Endometrium (tissue), 2 donors: ENCODE measurements around the gene FIZ1.
"Not testable (repeated sequence)": the region's sequence is repeated elsewhere in the genome, so short reads cannot be mapped to it uniquely, and the experiment has no call there.

Experiments
- FAIRE-seq: peaks from 2 replicates; lab custom pipeline; 2012; peaks lifted over from hg19 to GRCh38; lab: Jason Lieb, UNC
- donor health status: control.
- donor health status: control.

The FIZ1 gene

DNA sequence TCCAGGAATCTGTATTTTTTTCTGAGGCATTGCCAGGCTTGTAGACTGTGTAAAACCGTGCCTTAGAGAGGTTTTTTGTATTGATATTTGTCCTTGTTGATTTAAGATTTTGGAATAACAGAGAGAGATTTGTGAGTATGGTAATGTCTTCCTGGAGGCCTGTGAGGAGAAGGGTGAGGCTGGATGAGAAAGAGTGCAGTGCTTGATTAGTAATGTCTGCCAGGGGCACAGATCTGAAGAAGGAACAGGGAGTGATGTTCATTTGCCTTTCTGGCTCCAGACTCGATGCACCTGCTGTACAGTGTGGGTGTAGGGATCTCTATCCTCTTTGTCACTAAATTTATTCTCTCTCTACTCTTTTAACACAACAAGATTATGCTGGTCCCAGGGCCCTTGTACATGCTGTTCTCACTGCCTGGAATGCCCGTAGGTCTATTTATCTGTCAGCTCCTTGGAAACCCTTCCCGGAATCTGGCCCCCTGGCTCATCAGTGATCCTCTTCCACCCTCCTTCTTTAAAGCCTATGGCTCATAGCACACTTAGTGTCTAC, 4.2 kb downstream of the FIZ1 start:
- no peak for FAIRE-seq

DNA sequence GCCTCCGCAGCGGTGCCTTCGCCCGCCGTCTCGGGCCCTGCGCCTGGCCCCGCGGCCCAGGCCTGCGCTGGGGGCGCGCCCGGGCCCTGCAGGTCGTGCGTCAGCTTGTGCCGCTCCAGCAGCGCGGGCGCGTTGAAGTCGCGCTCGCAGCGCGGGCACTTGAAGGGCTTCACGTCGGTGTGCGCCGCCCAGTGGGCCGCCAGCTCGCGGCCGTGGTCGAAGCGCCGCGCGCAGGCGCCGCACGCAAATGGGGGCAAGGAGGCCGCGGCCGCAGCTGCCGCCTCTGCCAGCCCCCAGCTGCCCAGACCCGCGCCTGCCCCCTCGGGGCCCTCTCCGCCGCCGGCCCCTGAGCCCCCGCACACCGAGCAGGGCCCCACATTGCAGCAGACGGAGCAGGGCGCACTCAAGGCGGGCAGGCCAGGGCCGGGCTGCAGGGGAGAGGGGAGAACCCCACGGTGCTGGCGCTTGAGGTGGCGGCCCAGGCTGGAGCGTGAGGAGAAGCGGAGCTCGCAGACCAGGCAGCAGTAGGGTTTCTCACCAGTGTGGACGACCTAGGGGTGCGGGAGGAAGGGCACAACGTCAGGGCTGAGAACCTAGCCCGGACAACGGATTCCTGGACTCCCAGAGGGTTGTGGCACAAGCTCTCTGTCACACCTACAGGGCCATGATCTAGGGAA, 6.1 kb downstream of the FIZ1 start:
- FAIRE-seq: no peak

DNA sequence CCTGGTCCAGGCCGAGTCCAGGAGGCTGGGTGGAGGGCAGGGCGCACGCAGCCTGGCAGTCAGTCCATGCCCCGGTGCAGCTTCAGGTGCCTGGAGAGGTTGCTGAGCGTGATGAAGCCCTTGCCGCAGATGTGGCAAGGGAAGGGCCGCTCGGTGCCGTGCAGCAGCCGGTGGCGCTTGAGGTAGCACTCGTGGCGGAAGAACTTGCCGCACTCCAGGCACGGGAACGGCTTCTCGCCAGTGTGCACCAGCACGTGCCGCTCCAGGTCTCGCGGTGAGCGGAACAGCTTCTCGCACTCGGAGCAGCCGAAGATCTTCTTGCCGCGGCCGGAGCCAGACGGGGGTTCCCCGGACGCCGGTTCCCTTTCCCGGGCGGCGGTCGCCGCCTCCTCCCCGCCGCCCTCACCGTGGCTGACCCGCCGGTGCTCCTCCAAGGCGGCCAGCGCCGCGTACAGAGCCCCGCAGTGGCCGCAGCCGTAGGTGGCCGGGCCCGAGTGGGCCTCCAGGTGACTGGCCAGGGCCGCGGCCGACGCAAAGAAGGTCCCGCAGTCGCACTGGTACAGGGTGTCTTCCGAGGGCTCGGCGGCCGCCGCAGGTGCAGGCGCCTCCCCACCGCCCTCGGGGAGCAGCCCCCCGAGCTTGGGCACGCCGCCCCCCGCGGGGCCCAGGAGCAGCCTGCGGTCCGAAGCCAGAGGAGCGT, 6.8 kb downstream of the FIZ1 start:
- no peak for FAIRE-seq

DNA sequence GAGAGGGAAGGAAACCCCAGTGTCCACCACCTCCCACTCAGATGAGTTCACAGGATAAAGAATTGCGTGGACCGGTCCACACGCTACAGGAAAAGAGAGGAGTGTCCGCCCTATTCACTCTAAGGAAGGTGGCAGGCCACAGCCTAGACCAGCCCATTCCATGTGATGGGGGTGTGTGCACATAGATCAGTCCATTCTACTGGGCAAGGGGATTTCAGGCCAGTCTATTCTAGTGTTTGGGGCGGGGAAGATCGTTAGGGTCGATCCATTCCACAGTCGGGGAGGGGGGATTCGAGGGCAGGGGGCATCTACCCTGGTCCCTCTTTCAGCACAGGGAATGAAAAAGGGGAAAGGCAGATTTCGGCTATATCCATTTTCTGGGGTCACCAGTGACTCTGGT, 7.8 kb downstream of the FIZ1 start:
- no peak for FAIRE-seq

DNA sequence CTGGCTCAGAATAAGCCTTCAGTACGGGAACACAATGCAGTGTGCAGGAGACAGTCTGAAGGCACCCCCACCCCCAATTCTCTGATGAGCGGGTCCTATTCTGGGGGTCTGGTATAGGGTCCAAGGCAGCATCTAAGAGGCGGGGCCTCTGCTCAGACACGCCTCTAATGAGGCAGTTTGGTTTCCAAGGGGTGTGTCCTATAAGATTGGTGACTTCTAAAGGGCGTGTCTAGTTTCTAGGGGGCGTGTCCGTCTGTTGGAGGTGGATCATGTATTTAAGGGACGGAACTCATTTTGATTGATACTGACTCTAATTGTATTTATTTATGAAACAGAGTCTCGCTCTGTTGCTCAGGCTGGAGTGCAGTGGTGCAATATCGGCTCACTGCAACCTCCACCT, 8.7 kb downstream of the FIZ1 start:
- FAIRE-seq: no peak

DNA sequence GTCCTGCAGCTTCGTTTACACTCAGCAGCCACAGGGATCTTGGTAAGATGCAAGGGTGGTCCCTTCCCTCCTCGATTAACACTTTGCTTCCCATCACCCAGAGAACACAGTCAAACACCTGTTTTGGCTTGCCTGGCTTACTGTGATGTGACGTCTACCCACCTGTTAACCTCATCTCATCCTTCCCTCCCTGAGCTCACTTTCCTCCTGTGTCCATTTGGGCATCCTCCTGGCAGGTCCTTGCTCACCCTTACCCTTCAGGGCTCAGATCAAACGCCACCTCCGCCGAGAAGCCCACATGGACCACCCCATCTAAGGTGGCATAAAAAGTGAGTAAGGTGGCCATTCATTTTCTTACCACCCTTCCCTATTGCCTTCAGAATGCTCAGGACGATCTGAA, 9.2 kb downstream of the FIZ1 start:
- no peak for FAIRE-seq

DNA sequence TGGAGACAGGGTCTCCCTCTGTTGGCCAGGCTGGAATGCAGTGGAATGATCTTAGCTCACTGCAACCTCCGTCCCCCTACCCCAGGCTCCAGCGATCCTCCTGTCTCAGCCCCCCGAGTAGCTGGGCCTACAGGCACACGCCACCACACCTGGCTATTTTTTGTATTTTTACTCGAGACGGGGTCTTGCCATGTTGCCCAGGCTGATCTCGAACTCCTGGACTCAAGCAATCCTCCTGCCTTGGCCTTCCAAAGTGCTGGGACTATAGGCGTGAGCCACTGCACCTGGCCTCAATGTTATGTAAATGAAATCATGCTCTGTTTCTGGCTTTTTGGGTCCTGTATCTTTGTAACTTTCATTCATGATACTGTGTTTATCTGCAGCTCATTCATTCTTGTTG, 10.6 kb downstream of the FIZ1 start:
- no peak for FAIRE-seq

DNA sequence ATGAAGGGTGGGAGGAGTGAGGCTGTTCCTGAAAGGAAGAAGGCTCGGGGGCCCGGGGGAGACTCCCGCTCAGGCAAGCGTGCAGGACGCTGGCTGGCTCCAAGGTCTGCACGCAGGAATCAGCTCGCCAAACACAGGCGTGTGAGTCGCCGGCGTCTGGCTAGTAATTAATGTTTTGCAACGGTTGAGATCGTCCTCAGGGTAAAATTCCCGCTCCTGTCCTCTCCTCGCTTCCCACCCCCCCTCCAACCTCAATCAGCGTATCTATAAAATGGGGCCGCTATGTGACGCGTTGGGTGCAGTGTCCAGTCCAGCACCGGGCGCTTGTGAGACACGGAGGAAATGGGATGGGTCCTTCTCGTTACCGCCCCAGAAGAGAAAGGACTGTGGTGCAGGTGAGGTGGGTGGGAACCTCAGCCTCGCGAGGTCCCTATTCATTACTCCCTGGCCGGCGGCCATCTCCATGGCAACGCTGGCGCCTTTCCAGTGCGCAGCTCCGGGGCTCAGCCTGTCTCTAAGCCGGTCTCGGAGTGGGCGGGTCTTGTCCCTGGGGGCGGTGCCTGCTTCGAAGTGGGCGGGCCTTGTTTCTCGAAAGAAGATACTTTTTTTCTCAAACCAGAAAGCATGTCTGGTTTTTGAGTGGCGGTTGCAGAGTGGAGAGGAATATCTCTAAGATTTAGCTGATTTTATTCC, 12.2 kb downstream of the FIZ1 start:
- peak; percentile 86 for FAIRE-seq

DNA sequence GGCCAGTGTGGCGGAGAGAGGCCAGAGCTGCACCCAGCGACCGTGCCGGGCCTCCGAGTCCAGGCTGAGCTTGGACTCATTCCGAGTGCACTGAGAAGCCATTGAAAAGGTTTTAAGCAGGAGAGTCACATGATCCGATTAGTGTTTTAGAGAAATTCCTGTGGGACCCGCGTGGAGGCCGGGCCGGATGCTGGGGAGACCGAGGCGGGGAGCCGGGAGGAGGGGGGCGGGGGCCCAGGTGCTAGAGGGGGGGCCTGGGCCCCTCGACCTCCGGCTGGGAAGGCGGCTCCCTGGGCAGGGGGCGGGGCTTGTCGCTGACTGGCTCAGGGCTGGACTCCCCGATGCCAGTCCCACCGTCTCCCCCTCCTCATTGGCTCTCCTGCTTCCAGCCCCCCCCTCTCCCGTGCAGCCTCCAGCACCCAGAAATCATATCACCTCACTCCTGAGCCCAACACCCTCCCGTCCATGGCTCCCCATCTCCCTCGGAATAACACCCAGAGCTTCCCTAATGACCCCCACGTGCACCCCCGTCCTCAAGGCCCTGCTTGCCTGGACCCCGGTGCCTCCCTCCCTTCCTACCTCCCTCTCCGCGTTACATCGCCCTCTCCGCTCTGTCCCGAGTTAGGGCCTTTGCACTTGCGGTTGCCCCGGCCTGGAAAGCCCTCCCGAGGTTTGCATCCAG, 13.5 kb downstream of the FIZ1 start:
- no peak for FAIRE-seq

DNA sequence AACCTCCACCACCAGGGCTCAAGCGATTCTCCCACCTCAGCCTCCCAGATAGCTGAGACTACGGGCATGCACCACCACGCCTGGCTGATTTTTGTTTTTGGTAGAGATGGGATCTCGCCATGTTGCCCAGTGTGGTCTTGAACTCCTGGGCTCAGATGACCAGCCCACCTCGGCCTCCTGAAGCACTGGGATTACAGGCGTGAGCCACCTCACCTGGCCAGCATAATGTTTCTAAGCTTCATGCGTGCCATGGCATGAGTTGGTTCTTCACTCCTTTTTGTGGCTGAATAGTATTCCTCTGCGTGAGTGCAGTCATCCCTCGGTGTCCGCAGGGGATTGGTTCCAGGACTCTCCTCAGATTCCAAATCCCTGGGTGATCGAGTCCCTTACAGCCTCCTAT, 14.4 kb downstream of the FIZ1 start:
- no peak for FAIRE-seq

DNA sequence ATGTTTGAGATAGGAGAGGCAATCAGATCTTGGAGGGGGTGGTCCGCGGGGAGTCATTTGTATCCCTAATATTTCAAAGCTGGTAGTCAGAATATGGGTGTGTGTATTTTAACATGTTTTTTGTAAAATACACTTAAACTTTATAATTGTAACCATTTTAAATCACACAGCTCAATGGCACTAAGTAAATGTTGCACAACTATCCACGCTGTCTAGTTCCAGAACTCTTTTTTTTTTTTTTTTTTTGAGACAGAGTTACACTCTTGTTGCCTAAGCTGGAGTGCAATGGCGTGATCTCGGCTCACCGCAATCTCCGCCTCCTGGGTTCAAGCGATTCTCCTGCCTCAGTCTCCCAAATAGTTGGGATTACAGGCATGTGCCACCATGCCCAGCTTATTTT, 15.4 kb downstream of the FIZ1 start:
- not testable (repeated sequence) for FAIRE-seq

DNA sequence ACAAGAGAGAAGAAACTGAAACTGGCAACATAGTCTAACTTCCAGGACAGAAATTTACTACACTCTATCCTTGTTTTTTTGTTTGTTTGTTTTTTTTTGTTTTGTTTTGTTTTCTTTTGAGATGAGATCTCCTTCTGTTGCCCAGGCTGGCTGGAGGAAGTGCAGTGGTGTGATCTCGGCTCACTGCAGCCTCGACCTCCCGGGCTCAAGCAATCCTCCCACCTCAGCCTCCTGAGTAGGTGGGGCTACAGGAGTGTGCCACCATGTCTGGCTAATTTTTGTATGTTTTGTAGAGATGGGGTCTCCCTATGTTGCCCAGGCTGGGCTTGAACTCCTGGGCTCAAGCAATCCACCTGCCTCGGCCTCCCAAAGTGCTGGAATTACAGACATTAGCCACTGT, 17.0 kb downstream of the FIZ1 start:
- FAIRE-seq: not testable (repeated sequence)

DNA sequence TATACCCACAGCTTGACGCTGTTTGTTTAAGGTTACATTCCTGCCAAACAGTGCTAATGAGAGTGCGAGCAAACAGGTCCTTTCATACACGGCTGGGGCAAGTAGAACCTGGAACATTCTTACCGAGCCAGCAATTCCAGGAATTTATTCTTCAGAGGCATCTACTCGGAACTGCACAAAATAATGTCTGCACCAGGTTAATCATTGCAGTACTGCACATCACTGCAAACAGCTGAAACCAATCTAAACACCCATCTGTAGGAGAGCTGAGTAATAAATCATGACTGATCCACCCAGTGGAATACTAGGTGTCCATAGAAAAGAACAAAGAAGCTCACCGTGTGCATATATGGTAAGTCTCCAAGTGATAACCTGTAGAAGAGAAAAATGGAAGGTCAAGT, 17.5 kb downstream of the FIZ1 start:
- no peak for FAIRE-seq

DNA sequence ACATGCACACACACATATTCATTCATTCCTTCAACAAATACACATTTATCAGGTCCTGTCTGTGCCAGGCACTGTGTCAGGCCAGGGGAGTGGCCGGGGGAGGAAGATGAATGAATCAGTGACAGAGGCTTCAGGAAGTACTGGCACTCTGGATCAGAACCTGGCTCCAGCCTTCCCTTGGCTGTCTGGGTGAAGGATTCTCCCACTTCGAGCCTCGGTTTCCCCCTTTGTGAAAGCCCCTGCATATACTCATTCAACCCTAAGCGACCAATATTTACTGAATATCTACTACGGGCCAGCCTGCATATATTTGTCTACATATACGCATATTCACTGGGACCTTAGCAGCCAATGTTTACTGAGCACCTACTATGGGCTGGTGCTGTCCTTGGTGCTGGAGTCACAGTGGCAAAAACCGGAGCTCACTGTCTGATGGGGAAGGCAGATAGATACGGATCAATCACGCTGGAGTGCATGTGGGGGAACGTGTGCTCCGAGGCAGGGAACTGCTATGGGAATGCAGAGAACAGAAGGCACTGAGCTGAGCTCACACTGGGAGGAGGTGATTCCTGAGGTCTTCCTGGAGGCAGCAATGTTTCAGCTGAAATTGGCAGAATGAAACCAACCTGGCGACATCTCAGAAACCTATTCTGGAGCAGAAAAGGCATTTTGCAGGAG, 18.0 kb downstream of the FIZ1 start:
- FAIRE-seq: no peak

DNA sequence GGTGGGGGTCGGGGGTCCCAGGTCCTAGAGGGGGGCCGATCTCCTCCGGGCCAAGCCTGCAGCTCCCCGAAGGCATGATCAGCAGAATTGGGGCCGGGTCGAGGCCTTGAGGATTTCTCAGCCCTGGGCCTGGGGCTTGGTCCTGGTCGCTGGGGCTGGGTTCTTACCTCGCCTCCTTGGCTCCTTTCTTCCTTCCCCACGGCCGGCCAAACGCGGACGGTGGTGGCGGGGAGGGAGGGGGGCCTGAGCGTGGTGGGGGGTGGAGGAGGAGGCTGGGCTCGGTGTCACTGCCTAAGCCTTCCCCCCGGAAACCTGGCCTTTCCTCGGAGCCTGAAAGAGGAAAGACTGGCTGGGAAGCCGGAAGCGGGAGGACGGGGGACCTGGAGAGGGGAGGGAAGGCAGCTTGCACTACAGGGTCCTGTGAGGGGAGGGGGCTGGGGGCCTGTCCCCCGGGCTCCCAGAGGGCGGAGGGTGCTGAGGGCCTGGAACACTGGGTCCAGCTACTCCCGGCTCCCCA, 18.6 kb downstream of the FIZ1 start, which contains the start of gene ZNF579:
Gene ZNF579 (minus strand): TSS at position 221 of the 517 bp plus-strand sequence. CDS start 1,209 bp downstream, outside the sequence.
- no peak for FAIRE-seq

DNA sequence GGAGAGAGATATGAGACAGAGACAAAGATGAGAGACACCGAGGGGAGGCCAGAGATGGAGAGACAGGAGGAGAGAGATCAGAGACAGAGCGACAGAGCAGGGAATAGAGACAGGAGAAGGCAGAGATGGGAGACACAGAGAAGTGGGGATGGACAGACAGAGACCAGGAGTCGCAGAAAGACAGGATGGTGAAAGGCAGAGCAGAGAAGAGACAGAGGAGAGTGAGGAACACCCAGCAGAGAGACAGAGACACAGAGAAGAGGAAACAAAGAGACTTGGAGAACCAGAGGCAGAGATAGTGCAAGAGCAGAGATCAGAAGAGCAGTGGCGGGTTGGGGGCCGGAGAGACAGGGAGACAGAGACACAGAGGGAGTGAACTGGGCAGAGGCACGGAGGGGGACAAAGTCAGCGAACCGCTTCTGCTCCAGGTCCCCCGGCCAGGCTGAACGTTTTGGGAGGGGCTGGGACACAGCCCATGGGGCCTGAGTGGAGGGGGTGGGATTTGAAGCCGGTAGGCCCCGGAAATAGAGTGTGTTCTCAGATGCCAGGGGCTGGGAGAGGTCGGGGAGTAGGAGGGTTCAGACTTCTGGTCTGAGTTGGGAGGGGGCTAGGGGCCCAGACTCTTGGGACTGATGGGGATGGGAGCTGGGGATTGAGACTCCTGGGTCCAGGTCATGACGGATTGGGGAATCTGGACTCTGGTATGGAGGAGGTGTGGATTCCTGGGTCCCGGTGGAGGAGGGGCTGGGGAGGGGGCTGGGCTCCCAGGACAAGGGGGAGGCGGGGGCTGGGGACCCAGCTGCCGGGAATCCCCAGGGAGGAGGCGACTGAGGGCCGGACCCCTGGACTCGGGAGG, 19.3 kb downstream of the FIZ1 start:
- FAIRE-seq: no peak

DNA sequence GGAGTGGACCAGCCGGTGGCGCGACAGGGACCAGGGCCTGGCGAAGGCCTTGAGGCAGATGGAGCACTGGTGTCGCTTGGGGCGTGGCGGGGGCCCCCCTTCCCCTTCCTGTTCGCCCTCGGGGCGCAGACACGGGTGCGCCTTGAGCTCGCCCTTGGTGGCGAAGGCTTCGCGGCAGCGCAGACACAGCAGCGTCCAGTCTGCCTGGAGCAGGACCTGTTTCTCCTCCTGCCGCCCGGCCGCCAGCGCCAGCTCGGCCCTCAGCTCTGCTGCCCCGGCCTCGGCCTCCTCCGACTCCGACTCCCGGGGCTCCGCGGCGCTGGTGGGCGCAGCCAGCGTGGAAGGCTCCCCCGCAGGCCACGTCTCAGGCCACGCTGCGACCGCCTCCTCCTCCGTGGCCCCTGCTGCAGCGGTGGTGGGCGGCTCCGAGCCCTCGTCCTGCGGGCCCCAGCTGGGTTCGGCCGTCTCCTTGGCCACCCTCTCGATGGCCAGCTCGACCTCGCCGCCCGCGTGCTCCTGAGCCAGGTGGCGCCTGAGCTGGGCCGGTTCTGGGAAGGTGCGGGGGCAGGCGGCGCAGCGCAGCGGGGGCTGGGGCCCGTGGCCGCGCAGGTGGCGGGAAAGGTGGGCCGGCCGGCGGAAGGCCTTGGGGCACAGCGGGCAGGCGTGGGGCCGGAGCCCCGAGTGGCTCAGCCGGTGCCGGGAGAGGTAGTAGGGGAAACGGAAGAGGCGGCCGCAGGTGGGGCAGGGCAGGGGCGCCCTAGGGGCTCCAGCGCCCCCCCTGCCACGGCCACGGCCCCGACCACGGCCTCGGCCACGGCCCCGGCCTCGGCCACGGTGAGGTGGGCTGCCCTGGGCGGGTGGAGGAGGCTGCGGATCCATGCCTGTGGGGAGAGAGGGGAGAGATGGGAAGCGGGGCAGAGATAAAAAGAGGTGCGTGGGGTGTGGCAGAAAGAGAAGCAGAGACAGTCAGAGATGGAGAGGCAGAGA, 20.3 kb downstream of the FIZ1 start:
- FAIRE-seq: no peak

DNA sequence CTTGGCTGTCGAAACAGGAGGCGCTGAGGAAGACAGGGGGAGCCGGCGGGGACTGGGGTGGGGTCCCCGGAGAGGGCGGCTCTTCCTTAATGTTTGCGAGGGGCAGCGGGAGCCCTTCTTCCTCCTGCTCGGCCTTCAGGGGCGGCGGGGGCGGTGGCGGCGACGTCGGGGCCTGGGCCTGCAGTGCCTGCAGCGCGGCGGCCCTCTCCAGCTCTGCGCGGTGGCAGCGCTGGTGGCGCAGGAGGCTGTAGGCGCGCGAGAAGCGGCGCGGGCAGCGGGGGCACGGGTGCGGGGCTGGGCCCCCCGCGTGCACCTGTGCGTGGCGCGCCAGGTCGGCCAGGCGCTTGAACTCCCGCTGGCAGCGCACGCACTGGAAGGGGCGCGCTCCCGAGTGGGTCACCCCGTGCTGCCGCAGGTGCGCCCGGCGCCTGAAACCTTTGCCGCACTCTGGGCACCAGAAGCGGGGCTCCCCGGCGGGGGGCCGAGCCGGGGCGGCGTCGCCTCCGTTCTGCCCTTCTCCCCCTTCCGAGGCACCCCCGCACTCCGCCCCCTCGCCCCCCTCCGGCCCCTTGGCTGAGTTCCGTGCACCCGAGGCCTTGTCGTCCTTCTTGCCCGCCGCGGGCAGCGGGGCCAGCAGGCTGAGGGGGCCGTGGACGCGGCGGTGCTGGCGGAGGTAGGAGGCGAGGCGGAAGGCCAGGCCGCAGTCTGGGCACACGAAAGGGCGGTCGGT, 21.1 kb downstream of the FIZ1 start:
- no peak for FAIRE-seq

DNA sequence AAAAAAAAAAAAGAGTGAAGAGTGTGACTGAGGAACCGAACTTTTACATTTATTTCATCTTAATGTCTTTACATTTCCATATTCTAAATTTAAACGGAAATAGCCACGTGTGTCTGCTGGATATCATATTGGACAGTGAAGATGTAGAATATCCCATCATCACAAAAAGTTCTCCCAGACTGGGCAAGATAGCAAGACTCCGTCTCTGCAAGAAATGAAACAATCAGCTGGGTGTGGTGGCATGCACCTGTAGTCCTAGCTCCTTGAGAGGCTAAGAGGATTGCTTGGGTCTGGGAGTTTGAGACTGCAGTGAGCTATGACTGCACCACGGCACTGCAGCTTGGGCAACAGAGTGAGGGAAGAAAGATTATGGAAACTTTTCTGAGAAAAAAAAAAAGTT, 22.6 kb downstream of the FIZ1 start:
- no peak for FAIRE-seq
